SK-N-SH (cell line): ENCODE results near the gene WDR90. TPM values are rescaled to one million over a fixed set of nuclear protein-coding genes. Genes with fewer than 3 reads are reported as not detected.

Experiments used
- CTCF ChIA-PET: fragments of 300-600, 350-600 bp; formaldehyde crosslinking; extraction: SDS; loops from one replicate; lab custom pipeline; 2021; lab: Yijun Ruan, JAX
- POLR2A ChIA-PET: fragments of 350-600 bp; sonication (Branson Sonifier 250); formaldehyde crosslinking; extraction: SDS; loops from one replicate; lab custom pipeline; 2020; ENCODE audit warnings: antibody characterized with exemption, inconsistent platforms; lab: Yijun Ruan, JAX
- DNase-seq: peaks from one replicate; pipeline ENCODE4 v3.0.0; 2012
- H2AFZ ChIP-seq: fragments of 200-600 bp; sonication (generic); 2 replicates; pipeline ENCODE4 v1.8.1; 2016; ENCODE audit warnings: antibody characterized with exemption, mild to moderate bottlenecking, low read depth
- H3F3A ChIP-seq: fragments of 200-600 bp; sonication (generic); replicated peaks from 2 replicates; pipeline ENCODE3; 2016; ENCODE audit warnings: antibody characterized with exemption, mild to moderate bottlenecking; ENCODE audit not compliant: insufficient read depth
- H3K27ac ChIP-seq, 2 experiments: fragments of 200-500 bp in 1 of 2; fragments of 200-600 bp in 1 of 2; sonication (Bioruptor generic) in 1 of 2; sonication (generic), shearing (Covaris generic) in 1 of 2; 2 replicates each; pipeline versions ENCODE4 v1.5.1 to v1.6.1; 2014 to 2016; ENCODE audit warnings: low read depth in 2 of 2, inconsistent platforms in 1 of 2, low read length in 1 of 2, mild to moderate bottlenecking in 1 of 2, mixed read lengths in 1 of 2
- H3K27me3 ChIP-seq: fragments of 200-600 bp; sonication (generic), shearing (Covaris generic); 2 replicates; pipeline ENCODE4 v1.6.1; 2016; ENCODE audit warnings: mixed run types; ENCODE audit not compliant: insufficient read depth
- H3K36me3 ChIP-seq, 2 experiments: fragments of 200-500 bp in 1 of 2; fragments of 200-600 bp in 1 of 2; sonication (Bioruptor generic) in 1 of 2; sonication (generic) in 1 of 2; replicated peaks in 1 of 2; 2 replicates each; pipeline versions ENCODE3 to v1.5.1; 2014 to 2016; ENCODE audit warnings: low read length in 1 of 2, mild to moderate bottlenecking in 1 of 2; ENCODE audit not compliant: insufficient read depth in 2 of 2, control insufficient read depth in 1 of 2
- H3K4me1 ChIP-seq, 2 experiments: fragments of 200-500 bp in 1 of 2; fragments of 200-600 bp in 1 of 2; sonication (Bioruptor generic) in 1 of 2; sonication (generic), shearing (Covaris generic) in 1 of 2; 2 replicates each; pipeline versions ENCODE4 v1.5.1 to v1.6.1; 2014 to 2016; ENCODE audit warnings: low read depth in 1 of 2, low read length in 1 of 2, mixed run types in 1 of 2; ENCODE audit not compliant: insufficient read depth in 2 of 2, control insufficient read depth in 1 of 2
- H3K4me2 ChIP-seq: fragments of 200-600 bp; sonication (generic), shearing (Covaris generic); 2 replicates; pipeline ENCODE4 v1.6.1; 2017; ENCODE audit warnings: mixed run types
- H3K4me3 ChIP-seq, 2 experiments: fragments of 200-500 bp in 1 of 2; fragments of 200-600 bp in 1 of 2; sonication (Bioruptor generic) in 1 of 2; sonication (generic), shearing (Covaris generic) in 1 of 2; 2 replicates each; pipeline versions ENCODE4 v1.5.1 to v1.8.1; 2014 to 2016; ENCODE audit warnings: low read depth in 2 of 2, inconsistent platforms in 1 of 2, low read length in 1 of 2, mild to moderate bottlenecking in 1 of 2, mixed read lengths in 1 of 2, moderate library complexity in 1 of 2
- H3K79me2 ChIP-seq: fragments of 200-600 bp; sonication (generic); 2 replicates; pipeline ENCODE4 v1.8.1; 2017; ENCODE audit warnings: mild to moderate bottlenecking; ENCODE audit not compliant: insufficient read depth
- H3K9ac ChIP-seq: fragments of 200-600 bp; sonication (generic); 2 replicates; pipeline ENCODE4 v1.6.1; 2017; ENCODE audit warnings: mixed run types
- H3K9me2 ChIP-seq: fragments of 200-600 bp; sonication (generic); 2 replicates; pipeline ENCODE4 v1.6.1; 2017; ENCODE audit warnings: mixed run types
- H3K9me3 ChIP-seq: fragments of 200-600 bp; sonication (generic); 2 replicates; pipeline ENCODE4 v1.6.1; 2017; ENCODE audit warnings: mixed run types, mild to moderate bottlenecking, moderate library complexity
- H4K20me1 ChIP-seq: fragments of 200-600 bp; sonication (generic); 2 replicates; pipeline ENCODE4 v1.6.1; 2017; ENCODE audit warnings: mild to moderate bottlenecking, mixed run types; ENCODE audit not compliant: insufficient read depth
- CHD2 ChIP-seq: fragments of 150-350 bp; IDR thresholded peaks from 2 replicates; pipeline ENCODE4 v1.6.1; 2018; ENCODE audit warnings: low read length; ENCODE audit not compliant: partially characterized antibody
- ELF1 ChIP-seq: IDR thresholded peaks from 2 replicates; pipeline ENCODE4 v1.4.0; 2012
- GABPA ChIP-seq: IDR thresholded peaks from 2 replicates; pipeline ENCODE4 v1.4.0; 2012; ENCODE audit warnings: low read depth, mild to moderate bottlenecking
- MEF2A ChIP-seq: IDR thresholded peaks from 2 replicates; pipeline ENCODE4 v1.4.0; 2012; ENCODE audit warnings: low read depth, borderline replicate concordance
- MXI1 ChIP-seq: IDR thresholded peaks from 2 replicates; pipeline ENCODE4 v1.6.1; 2012; ENCODE audit warnings: mild to moderate bottlenecking, low read depth, low read length, improper control_type of control experiment
- POLR2AphosphoS5 ChIP-seq: IDR thresholded peaks from 2 replicates; pipeline ENCODE4 v1.6.1; 2012; ENCODE audit warnings: low read depth, low read length
- SMC3 ChIP-seq: IDR thresholded peaks from 2 replicates; pipeline ENCODE4 v1.6.1; 2012; ENCODE audit warnings: low read depth, low read length, improper control_type of control experiment
- TEAD4 ChIP-seq: IDR thresholded peaks from 2 replicates; pipeline ENCODE4 v1.4.0; 2012; ENCODE audit warnings: mild to moderate bottlenecking, borderline replicate concordance; ENCODE audit not compliant: insufficient read depth
- WGBS: methylation state at CpG from one replicate; pipeline ENCODE4 v1.1.6; 2017; ENCODE audit warnings: low lambda C conversion rate; 5-methylcytosine and 5-hydroxymethylcytosine counted together
- polyA plus RNA-seq, 3 experiments: library from polyadenylated mRNA; depleted of rRNA; stranded (reverse); fragments of >200 nt; gene quantifications; 2 replicates each; pipeline ENCODE4 v1.2.3, GENCODE V29; 2012
- TF ChIP-seq, protein P1 (sequence below): IDR thresholded peaks from 2 replicates; pipeline ENCODE4; 2012
- TF ChIP-seq, protein P2 (sequence below): IDR thresholded peaks from 2 replicates; pipeline ENCODE4 v1.4.0; 2012; ENCODE audit warnings: low read depth, borderline replicate concordance

WDR90 gene
- polyA plus RNA-seq, 1 of the 3 experiments (the other 2 are of a cell fraction): 32.0 TPM

DNA sequence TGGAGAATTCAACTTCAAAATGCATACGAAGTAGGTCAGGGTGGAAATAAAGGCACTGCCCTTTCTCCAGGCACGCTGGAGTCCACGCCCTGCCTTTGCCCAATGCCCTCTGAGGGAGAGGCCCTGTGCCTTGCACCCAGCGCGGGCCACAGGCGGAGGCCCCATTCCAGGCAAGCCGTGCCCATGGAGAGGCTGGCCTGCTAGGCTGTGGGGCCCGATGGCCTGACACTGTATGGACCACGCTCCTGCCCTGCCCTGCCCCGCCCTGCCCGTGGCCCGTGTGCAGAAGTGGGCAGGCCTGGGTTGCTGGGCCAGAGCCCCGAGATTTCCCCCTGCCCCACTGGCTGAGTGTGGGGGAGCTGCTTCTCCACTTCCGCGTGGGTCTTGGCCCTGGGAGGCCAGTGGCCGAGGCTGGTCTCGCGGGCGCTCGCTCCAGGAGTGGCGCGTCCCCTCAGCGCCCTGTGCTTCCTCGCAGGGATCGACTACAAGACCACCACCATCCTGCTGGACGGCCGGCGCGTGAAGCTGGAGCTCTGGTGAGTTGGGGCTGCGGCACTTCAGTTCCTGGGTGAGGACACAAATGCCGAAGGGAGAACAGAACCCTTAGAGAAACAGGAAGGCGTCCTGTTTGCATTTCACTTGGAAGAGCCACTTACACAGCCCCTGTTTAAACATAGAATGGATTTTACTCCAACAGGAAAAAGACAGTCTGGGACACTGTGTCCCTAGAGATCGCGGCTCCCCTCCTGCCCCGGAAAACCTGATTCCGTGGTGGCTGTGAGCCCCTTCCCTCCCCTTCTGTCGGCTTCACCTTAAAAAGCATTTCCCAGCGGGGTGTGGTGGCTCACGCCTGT is 32.2 kb upstream of the WDR90 start (continued):
- TF ChIP-seq, protein P1, sequence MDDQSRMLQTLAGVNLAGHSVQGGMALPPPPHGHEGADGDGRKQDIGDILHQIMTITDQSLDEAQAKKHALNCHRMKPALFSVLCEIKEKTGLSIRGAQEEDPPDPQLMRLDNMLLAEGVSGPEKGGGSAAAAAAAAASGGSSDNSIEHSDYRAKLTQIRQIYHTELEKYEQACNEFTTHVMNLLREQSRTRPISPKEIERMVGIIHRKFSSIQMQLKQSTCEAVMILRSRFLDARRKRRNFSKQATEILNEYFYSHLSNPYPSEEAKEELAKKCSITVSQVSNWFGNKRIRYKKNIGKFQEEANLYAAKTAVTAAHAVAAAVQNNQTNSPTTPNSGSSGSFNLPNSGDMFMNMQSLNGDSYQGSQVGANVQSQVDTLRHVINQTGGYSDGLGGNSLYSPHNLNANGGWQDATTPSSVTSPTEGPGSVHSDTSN: no peak
- TF ChIP-seq SMC3: no peak
- no peak for TF ChIP-seq TEAD4

DNA sequence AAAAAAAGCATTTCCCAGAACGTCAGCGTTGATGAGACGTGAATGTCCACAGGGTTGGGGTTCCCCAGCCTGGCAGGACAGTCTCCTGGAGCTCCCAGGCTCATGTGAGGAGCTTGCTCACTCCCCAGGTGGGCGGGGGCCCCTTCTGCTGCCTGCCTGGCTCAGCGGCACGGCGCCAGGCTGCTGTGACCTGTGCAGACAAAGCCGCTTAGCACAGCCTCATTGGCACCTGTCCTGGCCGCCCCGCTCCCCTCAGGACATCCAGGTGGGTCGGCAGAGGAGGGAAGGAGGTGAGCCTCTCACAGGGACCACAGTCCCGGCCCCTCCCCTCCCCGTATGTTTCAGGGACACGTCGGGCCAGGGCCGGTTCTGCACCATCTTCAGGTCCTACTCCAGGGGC is 31.3 kb upstream of the WDR90 start:
- Histone ChIP-seq H3K27ac (no peak overlapping the region), H3K4me1 (no peaks in the 10 kb centered on the region; a peak in 1 of 4 replicates), H3F3A (no peaks in the 10 kb centered on the region), H4K20me1 (peaks cover 10% of the 10 kb centered on the region; the same call in 1 of the 2 replicates), H3K27me3 (no peaks in the 10 kb centered on the region), H3K4me2 (no peak overlapping the region), H3K9me3 (no peaks in the 10 kb centered on the region), H3K79me2 (peaks cover 6% of the 10 kb centered on the region; the same call in 1 of the 2 replicates), H3K36me3 (no peaks in the 10 kb centered on the region), H3K4me3 (no peak overlapping the region), H3K9me2 (no peaks in the 10 kb centered on the region), H2AFZ (no peak overlapping the region), H3K9ac (no peak overlapping the region)
- no peak for DNase-seq
- TF ChIP-seq, protein P2, sequence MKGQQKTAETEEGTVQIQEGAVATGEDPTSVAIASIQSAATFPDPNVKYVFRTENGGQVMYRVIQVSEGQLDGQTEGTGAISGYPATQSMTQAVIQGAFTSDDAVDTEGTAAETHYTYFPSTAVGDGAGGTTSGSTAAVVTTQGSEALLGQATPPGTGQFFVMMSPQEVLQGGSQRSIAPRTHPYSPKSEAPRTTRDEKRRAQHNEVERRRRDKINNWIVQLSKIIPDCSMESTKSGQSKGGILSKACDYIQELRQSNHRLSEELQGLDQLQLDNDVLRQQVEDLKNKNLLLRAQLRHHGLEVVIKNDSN: no peak
- TF ChIP-seq GABPA: no peak
- TF ChIP-seq SMC3: no peak
- no peak for TF ChIP-seq ELF1
- no peak for TF ChIP-seq CHD2
- TF ChIP-seq, protein P1: no peak
- no peak for TF ChIP-seq MEF2A
- TF ChIP-seq MXI1: no peak
- no peak for TF ChIP-seq POLR2AphosphoS5
- ChIA-PET CTCF (no interaction called here), POLR2A (no interaction called here)
- WGBS: 94% methylated on average over 12 of the region's 16 CpGs
